GM12878 (cell line): ENCODE measurements around the gene TMEM131L. TPM values are rescaled to one million over a fixed set of nuclear protein-coding genes. Genes with fewer than 3 reads are reported as not detected.

Experiments
- CHD1 ChIP-seq: IDR thresholded peaks from 2 replicates; pipeline ENCODE4 v1.6.1; 2012; ENCODE audit warnings: low read depth, low read length, improper control_type of control experiment
- EGR1 ChIP-seq, 2 experiments: IDR thresholded peaks; 1 replicate in 1 of 2; 2 replicates in 1 of 2; pipeline ENCODE4 v1.6.1; 2011 to 2012; ENCODE audit warnings: low read depth in 2 of 2, low read length in 2 of 2, borderline replicate concordance in 1 of 2, mild to moderate bottlenecking in 1 of 2, moderate library complexity in 1 of 2
- HCFC1 ChIP-seq: fragments of 150-350 bp; IDR thresholded peaks from 2 replicates; pipeline ENCODE4 v1.6.1; 2014; ENCODE audit warnings: low read length
- MEF2A ChIP-seq: IDR thresholded peaks from 2 replicates; pipeline ENCODE4 v1.6.1; 2011; ENCODE audit warnings: low read depth, mild to moderate bottlenecking, low read length, moderate library complexity; ENCODE audit not compliant: insufficient read depth
- NBN ChIP-seq: fragments of 450-650 bp; IDR thresholded peaks from 2 replicates; pipeline ENCODE4 v1.6.1; 2016
- NFIC ChIP-seq: IDR thresholded peaks from 2 replicates; pipeline ENCODE4 v1.6.1; 2012; ENCODE audit warnings: low read depth, mild to moderate bottlenecking, inconsistent platforms, low read length, moderate library complexity
- NFYA ChIP-seq: IDR thresholded peaks from 2 replicates; pipeline ENCODE4 v1.6.1; 2011; ENCODE audit warnings: low read depth, mild to moderate bottlenecking, low read length, improper control_type of control experiment, borderline replicate concordance
- SRF ChIP-seq, 2 experiments: IDR thresholded peaks; 2 replicates each; pipeline ENCODE4 v1.6.1; 2011; ENCODE audit warnings: low read depth in 2 of 2, low read length in 2 of 2, mild to moderate bottlenecking in 1 of 2, moderate library complexity in 1 of 2
- SUZ12 ChIP-seq: fragments of 200-600 bp; sonication (generic); IDR thresholded peaks from one replicate; pipeline ENCODE4 v1.6.1; 2018; ENCODE audit warnings: antibody characterized with exemption, mild to moderate bottlenecking; ENCODE audit not compliant: unreplicated experiment
- TCF12 ChIP-seq: IDR thresholded peaks from 2 replicates; pipeline ENCODE4 v1.6.1; 2011; ENCODE audit warnings: low read depth, mild to moderate bottlenecking, low read length
- polyA plus RNA-seq, 11 experiments: library from polyadenylated mRNA; depleted of rRNA in 4 of 11; unstranded in 6 of 11; stranded (reverse) in 5 of 11; fragments of >200 nt; fragmentation: Nextera tagmentation in 4 of 11; fragmentation: Illumina TruSeq in 1 of 11; extraction: Ambion mirVana in 4 of 11; extraction: Trizol in 1 of 11; gene quantifications; 1 replicate in 1 of 11; 2 replicates in 10 of 11; pipeline versions ENCODE4 v1.2.1 to v1.2.3, GENCODE V29; 2011 to 2016; ENCODE audit warnings: inconsistent platforms in 2 of 11, missing spikeins in 2 of 11, low read depth in 1 of 11
- total RNA-seq, 4 experiments: library from RNA; depleted of rRNA in 3 of 4; stranded (reverse); fragments of >200 nt in 3 of 4; fragmentation: Illumina TruSeq in 1 of 4; extraction: Trizol in 1 of 4; gene quantifications; 2 replicates each; pipeline versions ENCODE4 v1.2.1 to v1.2.3, GENCODE V29; 2013 to 2021
- TF ChIP-seq, protein P1 (sequence below): fragments of 450-650 bp; IDR thresholded peaks from 2 replicates; pipeline ENCODE4 v1.6.1; 2017; ENCODE audit warnings: mild to moderate bottlenecking
- TF ChIP-seq, protein P2 (sequence below): IDR thresholded peaks from 2 replicates; pipeline ENCODE4 v1.6.1; 2012; ENCODE audit warnings: mild to moderate bottlenecking, low read depth, low read length
- TF ChIP-seq, protein P3 (sequence below): fragments of 450-650 bp; IDR thresholded peaks from 2 replicates; pipeline ENCODE4 v1.6.1; 2017; ENCODE audit warnings: mild to moderate bottlenecking, low read depth, inconsistent platforms; ENCODE audit not compliant: poor library complexity, severe bottlenecking
- TF ChIP-seq, protein P4 (sequence below): fragments of 450-650 bp; IDR thresholded peaks from 2 replicates; pipeline ENCODE4 v1.6.1; 2017; ENCODE audit warnings: mild to moderate bottlenecking, moderate library complexity

Gene TMEM131L
- total and polyA plus RNA-seq, 10 of the 15 experiments (the other 5 are each of a cell fraction or from before 2014, with no cell fraction given), result 8.5 to 101 (median 74.4) TPM

DNA sequence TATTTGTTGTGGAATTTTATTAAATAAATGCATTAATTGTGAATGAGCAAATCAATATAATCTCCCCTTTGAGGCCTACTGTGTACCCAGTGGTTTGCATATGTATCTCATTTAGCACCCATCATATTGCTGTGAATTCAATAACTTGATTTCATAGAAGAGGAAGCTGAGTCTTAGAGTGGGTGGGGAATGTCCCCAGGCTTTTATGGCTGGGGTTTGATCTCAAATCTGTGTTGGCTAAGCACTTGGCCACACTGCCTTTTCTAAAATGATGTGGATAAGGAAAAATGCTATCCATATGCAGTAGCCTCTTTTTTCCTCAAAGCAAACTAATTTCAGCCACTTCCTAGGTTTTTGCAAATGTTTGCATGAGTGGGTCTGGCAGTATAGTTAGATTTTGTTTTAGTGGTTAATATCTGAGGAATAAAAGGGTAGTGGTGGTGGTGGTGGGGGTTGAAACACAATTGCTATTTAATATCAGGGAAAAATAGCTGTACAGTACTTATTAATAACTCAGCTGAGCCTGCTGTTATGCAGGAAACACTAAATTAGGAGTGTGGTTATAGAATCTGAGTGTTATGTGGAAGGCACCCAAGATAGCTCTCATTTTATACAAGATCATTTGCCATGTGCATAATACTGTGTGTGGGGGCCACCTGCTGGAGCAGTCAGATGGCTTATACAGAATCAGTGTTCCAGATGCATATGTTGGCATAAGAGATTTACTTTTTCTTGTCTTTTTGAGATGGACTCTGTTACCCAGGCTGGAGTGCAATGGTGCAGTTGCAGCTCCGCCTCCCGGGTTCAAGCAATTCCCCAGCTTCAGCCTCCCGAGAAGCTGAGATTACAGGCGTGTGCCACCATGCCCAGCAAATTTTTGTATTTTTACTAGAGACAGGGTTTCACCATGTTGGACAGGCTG, 108.0 kb downstream of the TMEM131L start (continued):
- TF ChIP-seq SRF (IDR thresholded peaks at IDR 0.05; ENCODE audit: low read depth in 2 of 2, low read length in 2 of 2) (no peak), TCF12 (no peak), NBN (0 out of 2 replicates have a peak, but pooled peaks have one; percentile 45), EGR1 (IDR thresholded peaks at IDR 0.05; ENCODE audit: borderline replicate concordance in 1 of 2, low read depth in 2 of 2, low read length in 2 of 2) (peak in 1 of 2 experiments; percentile 94; a peak in 2 of 3 replicates), MEF2A (0 out of 2 replicates have a peak, but pooled peaks have one; percentile 7), NFYA (no peak), SUZ12 (no peak), CHD1 (no peak), HCFC1 (no peak), NFIC (peak; percentile 64)
- TF ChIP-seq, protein P1, sequence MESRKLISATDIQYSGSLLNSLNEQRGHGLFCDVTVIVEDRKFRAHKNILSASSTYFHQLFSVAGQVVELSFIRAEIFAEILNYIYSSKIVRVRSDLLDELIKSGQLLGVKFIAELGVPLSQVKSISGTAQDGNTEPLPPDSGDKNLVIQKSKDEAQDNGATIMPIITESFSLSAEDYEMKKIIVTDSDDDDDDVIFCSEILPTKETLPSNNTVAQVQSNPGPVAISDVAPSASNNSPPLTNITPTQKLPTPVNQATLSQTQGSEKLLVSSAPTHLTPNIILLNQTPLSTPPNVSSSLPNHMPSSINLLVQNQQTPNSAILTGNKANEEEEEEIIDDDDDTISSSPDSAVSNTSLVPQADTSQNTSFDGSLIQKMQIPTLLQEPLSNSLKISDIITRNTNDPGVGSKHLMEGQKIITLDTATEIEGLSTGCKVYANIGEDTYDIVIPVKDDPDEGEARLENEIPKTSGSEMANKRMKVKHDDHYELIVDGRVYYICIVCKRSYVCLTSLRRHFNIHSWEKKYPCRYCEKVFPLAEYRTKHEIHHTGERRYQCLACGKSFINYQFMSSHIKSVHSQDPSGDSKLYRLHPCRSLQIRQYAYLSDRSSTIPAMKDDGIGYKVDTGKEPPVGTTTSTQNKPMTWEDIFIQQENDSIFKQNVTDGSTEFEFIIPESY, result no peak
- TF ChIP-seq, protein P2, sequence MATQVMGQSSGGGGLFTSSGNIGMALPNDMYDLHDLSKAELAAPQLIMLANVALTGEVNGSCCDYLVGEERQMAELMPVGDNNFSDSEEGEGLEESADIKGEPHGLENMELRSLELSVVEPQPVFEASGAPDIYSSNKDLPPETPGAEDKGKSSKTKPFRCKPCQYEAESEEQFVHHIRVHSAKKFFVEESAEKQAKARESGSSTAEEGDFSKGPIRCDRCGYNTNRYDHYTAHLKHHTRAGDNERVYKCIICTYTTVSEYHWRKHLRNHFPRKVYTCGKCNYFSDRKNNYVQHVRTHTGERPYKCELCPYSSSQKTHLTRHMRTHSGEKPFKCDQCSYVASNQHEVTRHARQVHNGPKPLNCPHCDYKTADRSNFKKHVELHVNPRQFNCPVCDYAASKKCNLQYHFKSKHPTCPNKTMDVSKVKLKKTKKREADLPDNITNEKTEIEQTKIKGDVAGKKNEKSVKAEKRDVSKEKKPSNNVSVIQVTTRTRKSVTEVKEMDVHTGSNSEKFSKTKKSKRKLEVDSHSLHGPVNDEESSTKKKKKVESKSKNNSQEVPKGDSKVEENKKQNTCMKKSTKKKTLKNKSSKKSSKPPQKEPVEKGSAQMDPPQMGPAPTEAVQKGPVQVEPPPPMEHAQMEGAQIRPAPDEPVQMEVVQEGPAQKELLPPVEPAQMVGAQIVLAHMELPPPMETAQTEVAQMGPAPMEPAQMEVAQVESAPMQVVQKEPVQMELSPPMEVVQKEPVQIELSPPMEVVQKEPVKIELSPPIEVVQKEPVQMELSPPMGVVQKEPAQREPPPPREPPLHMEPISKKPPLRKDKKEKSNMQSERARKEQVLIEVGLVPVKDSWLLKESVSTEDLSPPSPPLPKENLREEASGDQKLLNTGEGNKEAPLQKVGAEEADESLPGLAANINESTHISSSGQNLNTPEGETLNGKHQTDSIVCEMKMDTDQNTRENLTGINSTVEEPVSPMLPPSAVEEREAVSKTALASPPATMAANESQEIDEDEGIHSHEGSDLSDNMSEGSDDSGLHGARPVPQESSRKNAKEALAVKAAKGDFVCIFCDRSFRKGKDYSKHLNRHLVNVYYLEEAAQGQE, result no peak
- TF ChIP-seq, protein P3, sequence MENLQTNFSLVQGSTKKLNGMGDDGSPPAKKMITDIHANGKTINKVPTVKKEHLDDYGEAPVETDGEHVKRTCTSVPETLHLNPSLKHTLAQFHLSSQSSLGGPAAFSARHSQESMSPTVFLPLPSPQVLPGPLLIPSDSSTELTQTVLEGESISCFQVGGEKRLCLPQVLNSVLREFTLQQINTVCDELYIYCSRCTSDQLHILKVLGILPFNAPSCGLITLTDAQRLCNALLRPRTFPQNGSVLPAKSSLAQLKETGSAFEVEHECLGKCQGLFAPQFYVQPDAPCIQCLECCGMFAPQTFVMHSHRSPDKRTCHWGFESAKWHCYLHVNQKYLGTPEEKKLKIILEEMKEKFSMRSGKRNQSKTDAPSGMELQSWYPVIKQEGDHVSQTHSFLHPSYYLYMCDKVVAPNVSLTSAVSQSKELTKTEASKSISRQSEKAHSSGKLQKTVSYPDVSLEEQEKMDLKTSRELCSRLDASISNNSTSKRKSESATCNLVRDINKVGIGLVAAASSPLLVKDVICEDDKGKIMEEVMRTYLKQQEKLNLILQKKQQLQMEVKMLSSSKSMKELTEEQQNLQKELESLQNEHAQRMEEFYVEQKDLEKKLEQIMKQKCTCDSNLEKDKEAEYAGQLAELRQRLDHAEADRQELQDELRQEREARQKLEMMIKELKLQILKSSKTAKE, result peak; percentile 31
- TF ChIP-seq, protein P4, sequence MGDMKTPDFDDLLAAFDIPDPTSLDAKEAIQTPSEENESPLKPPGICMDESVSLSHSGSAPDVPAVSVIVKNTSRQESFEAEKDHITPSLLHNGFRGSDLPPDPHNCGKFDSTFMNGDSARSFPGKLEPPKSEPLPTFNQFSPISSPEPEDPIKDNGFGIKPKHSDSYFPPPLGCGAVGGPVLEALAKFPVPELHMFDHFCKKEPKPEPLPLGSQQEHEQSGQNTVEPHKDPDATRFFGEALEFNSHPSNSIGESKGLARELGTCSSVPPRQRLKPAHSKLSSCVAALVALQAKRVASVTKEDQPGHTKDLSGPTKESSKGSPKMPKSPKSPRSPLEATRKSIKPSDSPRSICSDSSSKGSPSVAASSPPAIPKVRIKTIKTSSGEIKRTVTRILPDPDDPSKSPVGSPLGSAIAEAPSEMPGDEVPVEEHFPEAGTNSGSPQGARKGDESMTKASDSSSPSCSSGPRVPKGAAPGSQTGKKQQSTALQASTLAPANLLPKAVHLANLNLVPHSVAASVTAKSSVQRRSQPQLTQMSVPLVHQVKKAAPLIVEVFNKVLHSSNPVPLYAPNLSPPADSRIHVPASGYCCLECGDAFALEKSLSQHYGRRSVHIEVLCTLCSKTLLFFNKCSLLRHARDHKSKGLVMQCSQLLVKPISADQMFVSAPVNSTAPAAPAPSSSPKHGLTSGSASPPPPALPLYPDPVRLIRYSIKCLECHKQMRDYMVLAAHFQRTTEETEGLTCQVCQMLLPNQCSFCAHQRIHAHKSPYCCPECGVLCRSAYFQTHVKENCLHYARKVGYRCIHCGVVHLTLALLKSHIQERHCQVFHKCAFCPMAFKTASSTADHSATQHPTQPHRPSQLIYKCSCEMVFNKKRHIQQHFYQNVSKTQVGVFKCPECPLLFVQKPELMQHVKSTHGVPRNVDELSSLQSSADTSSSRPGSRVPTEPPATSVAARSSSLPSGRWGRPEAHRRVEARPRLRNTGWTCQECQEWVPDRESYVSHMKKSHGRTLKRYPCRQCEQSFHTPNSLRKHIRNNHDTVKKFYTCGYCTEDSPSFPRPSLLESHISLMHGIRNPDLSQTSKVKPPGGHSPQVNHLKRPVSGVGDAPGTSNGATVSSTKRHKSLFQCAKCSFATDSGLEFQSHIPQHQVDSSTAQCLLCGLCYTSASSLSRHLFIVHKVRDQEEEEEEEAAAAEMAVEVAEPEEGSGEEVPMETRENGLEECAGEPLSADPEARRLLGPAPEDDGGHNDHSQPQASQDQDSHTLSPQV, result no peak
